HG03135 (cell line): ENCODE results near the gene RPS6KA4.

ENCODE experiments used
- ATAC-seq: cut with Tn5 transposase; IDR thresholded peaks from one replicate; pipeline ENCODE4 v1.9.1; 2021; ENCODE audit warnings: mild to moderate bottlenecking, moderate library complexity; ENCODE audit not compliant: unreplicated experiment

RPS6KA4 gene

DNA sequence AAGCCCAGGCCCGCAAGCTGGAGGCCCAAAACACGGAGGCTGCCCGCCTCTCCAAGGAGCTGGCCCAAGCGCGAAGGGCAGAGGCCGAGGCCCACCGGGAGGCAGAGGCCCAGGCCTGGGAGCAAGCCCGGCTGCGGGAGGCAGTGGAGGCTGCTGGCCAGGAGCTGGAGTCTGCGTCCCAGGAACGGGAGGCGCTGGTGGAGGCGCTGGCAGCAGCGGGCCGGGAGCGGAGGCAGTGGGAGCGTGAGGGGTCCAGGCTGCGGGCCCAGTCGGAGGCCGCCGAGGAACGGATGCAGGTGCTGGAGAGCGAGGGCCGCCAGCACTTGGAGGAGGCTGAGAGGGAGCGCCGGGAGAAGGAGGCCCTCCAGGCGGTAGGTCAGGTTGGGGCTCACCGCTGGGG lies 14.2 kb upstream of the RPS6KA4 start:
- ATAC-seq = no peak

DNA sequence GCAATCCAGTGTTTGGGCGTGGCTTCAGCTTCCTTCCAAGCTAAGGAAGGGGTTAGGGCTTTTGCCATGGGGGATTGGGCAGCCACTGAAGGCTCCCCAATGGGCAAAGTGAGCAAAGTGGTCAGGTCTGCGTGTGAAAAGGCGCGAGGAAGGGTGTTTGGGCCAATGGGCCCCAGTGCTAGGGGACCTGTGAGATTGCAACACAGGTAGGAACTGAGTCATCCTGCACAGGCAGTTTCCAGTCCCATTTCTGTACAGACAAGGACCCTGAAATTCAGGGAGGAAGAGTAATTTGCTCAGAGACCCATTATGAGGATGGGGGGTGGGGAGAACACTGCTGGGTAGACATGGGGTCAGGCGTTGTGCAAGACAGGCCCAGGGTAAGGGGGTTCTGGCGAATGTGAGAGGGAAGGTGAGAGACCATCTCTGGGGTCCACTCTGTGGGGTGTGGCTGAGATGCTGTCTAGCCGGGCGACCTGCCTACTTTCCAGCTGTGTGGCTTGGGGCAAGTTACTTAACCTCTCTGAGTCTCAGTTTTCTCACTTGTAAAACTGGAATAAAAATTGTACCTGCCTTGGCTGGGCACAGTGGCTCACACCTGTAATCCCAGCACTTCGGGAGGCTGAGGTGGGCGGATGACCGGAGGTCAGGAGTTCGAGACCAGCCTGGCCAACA lies 11.6 kb upstream of the RPS6KA4 start:
- no peak for ATAC-seq

DNA sequence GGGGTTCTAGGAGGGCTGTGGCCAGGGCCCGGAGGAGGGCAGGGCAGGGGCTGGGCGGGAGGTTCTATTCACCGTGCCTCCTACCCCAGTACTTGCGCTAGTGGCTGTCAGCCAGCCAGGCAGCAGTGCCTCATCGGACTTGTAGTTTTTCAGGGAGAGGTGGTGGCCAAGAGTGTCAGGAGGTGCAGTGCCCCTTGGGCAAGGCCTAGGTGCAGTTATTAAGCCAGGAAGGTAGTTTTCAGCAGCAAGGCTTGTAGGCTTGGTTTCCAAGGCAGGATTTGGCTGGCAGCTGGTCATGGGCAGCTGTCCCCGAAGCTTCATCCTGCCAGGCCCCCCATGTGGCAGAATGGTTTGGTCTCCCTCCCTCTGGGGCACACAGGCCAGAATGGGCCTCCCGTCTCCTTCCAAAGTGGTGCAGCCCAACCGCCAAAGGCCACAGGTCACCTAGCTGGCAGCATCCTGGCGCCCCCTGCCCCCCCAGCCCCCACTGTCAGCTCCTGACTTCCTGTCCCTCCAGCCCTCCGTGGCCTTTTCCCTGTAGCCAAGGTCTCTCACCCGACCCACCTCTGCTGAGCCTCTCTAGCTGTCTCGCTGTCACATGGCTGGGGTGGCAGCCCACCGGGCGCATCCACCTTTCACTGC lies 10.5 kb upstream of the RPS6KA4 start:
- no peak for ATAC-seq

GRCh38 chr11:64349025-64349387 lies 10.0 kb upstream of the RPS6KA4 start:
- no peak for ATAC-seq

GRCh38 chr11:64349404-64349803 lies 9.6 kb upstream of the RPS6KA4 start:
- ATAC-seq = no peak

GRCh38 chr11:64351136-64351631 lies 7.8 kb upstream of the RPS6KA4 start:
- no peak for ATAC-seq

DNA sequence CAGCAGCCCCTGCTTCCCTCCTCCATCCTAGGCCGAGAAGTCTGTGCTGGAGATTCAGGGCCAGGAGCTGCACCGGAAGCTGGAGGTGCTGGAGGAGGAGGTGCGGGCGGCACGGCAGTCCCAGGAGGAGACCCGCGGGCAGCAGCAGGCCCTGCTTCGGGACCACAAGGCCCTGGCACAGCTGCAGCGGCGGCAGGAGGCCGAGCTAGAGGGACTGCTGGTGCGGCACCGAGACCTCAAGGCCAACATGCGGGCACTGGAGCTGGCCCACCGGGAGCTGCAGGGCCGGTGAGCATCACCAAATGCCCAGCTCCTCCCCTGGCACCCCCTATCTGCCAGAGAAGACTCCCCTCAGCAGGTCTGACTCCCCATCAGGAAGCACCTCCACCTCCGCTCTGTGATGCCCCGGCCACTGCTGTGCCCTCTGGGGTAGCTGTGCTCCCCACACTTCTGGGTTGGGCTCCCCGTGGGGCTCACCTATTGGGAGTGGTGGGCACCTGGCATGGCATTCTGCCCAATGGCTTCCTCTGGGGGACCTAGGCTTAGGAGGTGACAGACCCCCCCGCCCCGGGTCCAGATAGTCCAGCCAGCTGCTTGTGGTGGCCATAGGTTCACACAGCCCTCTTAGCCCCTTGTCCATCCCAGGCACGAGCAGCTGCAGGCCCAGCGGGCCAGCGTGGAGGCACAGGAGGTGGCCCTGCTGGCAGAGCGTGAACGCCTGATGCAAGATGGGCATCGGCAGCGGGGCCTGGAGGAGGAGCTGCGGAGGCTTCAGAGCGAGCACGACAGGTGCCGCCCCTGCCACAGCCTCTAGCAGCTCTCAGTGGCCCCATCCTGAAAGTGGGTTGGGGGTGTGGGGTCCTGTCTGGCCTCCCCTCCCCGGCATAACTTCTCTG lies 6.6 kb upstream of the RPS6KA4 start:
- no peak for ATAC-seq

DNA sequence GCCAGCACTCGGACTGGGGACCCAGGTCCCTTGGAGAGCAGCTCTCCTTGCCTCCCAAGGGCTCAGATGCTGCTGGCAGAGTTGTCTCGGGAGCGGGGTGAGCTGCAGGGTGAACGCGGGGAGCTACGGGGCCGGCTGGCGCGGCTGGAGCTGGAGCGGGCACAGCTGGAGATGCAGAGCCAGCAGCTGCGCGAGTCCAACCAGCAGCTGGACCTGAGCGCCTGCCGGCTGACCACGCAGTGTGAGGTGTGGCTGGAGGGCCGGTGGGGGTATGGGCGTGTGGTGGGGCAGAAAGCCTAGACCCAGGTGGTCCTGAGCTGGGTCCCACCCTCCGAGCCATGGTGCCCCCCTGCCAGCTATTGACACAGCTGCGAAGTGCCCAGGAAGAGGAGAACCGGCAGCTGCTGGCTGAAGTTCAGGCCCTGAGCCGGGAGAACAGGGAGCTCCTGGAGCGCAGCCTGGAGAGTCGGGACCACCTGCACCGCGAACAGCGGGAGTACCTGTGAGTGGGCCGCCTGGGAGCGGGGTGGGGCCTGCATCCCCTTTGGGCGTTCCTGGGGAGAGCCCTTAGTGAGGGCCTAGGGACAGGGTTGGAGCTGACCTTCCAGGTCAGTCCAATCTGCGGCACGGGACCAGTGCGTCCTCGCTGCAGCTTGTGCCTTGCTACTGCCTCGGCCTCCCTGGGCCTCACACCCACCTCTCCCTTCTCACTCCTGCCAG lies 5.8 kb upstream of the RPS6KA4 start:
- no peak for ATAC-seq

- no peak for ATAC-seq
Measured at GRCh38 chr11:64353715-64354506, 5.1 kb upstream of the RPS6KA4 start.

- no peak for ATAC-seq
Measured at GRCh38 chr11:64355078-64355940, 3.7 kb upstream of the RPS6KA4 start.

- no peak for ATAC-seq
Measured at GRCh38 chr11:64356498-64357411, 2.2 kb upstream of the RPS6KA4 start.

DNA sequence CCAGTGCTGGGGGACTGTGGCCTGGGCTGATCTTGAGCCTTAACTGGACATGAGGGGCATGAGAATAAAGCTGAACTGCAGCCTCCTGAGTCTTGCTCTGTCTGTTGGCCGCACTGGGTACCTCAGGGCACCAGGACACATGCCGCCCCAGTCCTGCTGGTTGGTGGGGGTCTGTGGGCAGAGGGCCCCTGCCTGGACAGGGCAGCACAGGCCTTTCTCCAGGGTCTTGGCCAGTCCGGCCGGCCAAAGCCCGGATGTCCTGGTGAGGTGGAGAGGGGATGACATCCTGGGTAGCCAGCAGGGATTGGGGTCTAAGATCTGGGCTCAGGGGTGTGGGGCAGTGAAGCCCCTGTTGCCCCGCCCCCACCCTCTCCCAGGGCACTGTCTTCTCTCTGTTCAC lies 1.5 kb upstream of the RPS6KA4 start:
- ATAC-seq = no peak

- no peak for ATAC-seq
Measured at GRCh38 chr11:64357904-64358535, 942 bp upstream of the RPS6KA4 start.

DNA sequence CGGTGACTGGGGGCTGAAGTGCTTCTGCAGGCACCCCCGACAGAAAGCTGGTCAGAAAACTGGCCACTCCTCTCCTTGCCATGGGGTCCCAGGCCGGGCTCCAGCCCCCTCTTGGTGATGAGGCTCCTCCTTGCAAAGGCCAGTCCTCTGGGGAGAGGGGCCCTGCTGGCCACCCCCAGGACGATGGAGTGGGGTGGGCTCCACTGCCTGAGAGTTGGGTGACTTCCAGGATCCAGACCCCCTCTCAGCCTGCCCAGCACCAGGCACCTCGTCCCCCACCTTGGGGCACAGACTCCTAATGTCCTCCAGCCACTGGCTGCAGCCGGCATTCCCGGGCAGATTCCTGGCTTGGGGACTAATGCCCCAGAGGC lies 441 bp upstream of the RPS6KA4 start:
- no peak for ATAC-seq

DNA sequence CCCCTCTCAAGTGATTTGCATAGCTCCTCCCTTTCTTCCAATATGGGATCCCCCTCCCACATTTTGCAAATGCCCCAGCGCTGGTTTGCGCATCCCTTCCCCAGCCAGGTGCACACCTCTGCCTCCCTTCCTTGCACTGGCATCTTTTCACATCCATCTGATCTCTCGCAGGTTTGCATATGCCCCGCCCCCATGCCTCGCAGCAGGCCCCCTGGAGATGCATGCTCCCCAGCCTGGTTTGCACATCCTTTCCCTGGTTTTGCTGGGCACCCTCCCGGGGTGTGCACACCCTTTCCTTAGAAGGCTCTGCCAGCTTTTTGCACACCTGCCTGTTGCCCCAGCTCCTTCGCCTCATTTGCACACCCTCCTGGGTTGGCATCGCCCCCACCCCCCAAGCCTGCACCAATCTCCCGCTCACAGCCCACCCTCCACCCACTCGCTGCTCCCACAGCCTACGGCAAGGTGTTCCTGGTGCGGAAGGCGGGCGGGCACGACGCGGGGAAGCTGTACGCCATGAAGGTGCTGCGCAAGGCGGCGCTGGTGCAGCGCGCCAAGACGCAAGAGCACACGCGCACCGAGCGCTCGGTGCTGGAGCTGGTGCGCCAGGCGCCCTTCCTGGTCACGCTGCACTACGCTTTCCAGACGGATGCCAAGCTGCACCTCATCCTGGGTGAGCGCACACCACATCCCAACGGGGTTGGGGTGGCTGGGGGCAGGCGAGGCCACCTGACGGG lies 917 bp downstream of the RPS6KA4 start:
- no peak for ATAC-seq

GRCh38 chr11:64360448-64360921 lies 1.5 kb downstream of the RPS6KA4 start:
- no peak for ATAC-seq

DNA sequence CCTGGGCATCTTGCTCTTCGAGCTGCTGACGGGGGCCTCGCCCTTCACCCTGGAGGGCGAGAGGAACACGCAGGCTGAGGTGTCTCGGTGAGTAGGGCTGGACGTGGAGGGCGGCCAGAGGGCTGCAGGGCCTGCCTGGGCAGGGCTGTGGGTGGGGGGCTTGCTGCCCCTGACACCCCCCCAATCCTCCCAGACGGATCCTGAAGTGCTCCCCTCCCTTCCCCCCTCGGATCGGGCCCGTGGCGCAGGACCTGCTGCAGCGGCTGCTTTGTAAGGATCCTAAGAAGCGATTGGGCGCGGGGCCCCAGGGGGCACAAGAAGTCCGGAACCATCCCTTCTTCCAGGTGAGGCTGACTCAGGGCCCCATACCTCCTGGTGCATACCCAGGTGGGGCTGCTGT lies 2.7 kb downstream of the RPS6KA4 start:
- no peak for ATAC-seq
